Ovary (tissue), 9 donors: ENCODE measurements around the gene CD4. TPM values are rescaled to one million over a fixed set of nuclear protein-coding genes. Genes with fewer than 3 reads are reported as not detected.

Experiments used
- DNase-seq, 5 donors: peaks; one replicate each; pipeline ENCODE4 v3.0.0-alpha.2; 2019 to 2020
- H3K27ac ChIP-seq, 2 donors: fragments of 200-600 bp; one replicate each; pipeline versions ENCODE4 v1.5.1 to v1.8.0; 2019 to 2022
- H3K27me3 ChIP-seq: fragments of 200-600 bp; one replicate; pipeline ENCODE4 v1.8.0; 2022
- H3K36me3 ChIP-seq: fragments of 200-600 bp; sonication (generic); one replicate; pipeline ENCODE4 v1.5.1; 2019
- H3K4me1 ChIP-seq: one replicate; pipeline ENCODE4 v1.8.1; 2013; ENCODE audit warnings: mild to moderate bottlenecking, moderate library complexity; ENCODE audit not compliant: insufficient read depth
- H3K4me3 ChIP-seq: fragments of 200-600 bp; sonication (generic); one replicate; pipeline ENCODE4 v1.5.1; 2017
- H3K9me3 ChIP-seq, 2 donors: fragments of 200-600 bp in 1 of 2; sonication (generic) in 1 of 2; one replicate each; pipeline versions ENCODE4 v1.5.1 to v1.8.1; 2013 to 2019; ENCODE audit warnings: mild to moderate bottlenecking in 1 of 2, moderate library complexity in 1 of 2
- EP300 ChIP-seq: sonication (generic); formaldehyde crosslinking; IDR thresholded peaks from one replicate; pipeline ENCODE4 v1.6.1; 2017; ENCODE audit warnings: antibody characterized with exemption
- POLR2A ChIP-seq: fragments of 450-650 bp; IDR thresholded peaks from one replicate; pipeline ENCODE4 v1.6.1; 2017; ENCODE audit warnings: antibody characterized with exemption, mild to moderate bottlenecking, moderate library complexity
- WGBS, 3 donors: extraction: QIAGEN DNeasy Blood & Tissue Kit in 1 of 3; methylation state at CpG; one replicate each; pipeline versions ENCODE4 v1.1.5 to v1.1.7; 2013 to 2017; 5-methylcytosine and 5-hydroxymethylcytosine counted together
- intact Hi-C, 4 donors: fragments of 100-400 bp; cut with DNase I; formaldehyde crosslinking; loops; one replicate each; pipeline versions ENCODE4 v1.11.0 to v1.15.1; 2022 to 2023
- polyA plus RNA-seq, 2 donors: library from polyadenylated mRNA; stranded (reverse); fragments of 200-250 nt in 1 of 2; fragments of 350-450 nt in 1 of 2; fragmentation: Illumina TruSeq in 1 of 2; extraction: RNeasy Lipid Tissue Mini Kit (QIAGEN cat#74804) in 1 of 2; gene quantifications; one replicate each; pipeline ENCODE4 v1.2.3, GENCODE V29; 2013 to 2014
- total RNA-seq, 7 donors: library from RNA; depleted of rRNA in 2 of 7; stranded (reverse); fragments of >200 nt in 2 of 7; fragmentation: NEBNext Ultra II Directional in 3 of 7; extraction: Animal tissue kit (Norgen Biotek cat#: 25700) in 3 of 7; gene quantifications; one replicate each; pipeline versions ENCODE4 v1.1.0 to v1.2.4, GENCODE V29; 2016 to 2023
- TF ChIP-seq, protein P1 (sequence below), 3 donors: fragments of 450-650 bp in 2 of 3; fragments of 200-600 bp in 1 of 3; IDR thresholded peaks; one replicate each; pipeline versions ENCODE4 v1.5.1 to v1.8.0; 2016 to 2022; ENCODE audit warnings: antibody characterized with exemption in 3 of 3, mild to moderate bottlenecking in 1 of 3
- donor health status: DM: no; HTN: no; CAD: no; lungs with moderate emphysema.
- donor health status: DM: no; HTN: no; CAD: no.
- donor health status: Bipolar disorder and iron deficiency.
- donor health status: DM: yes; HTN: yes; CAD: no.
- donor health status: DM: no; HTN: no; CAD: no.
- donor health status: DM: yes; HTN: yes; CAD: no.

Gene CD4
- total and polyA plus RNA-seq, 9 donors: 2.1 to 40.2 (median 10.3) TPM

- Histone ChIP-seq H3K9me3 (no peaks in the 10 kb centered on the region), H3K36me3 (no peaks in the 10 kb centered on the region), H3K27ac (no peak overlapping the region), H3K4me1 (peaks cover 2% of the 10 kb centered on the region), H3K27me3 (no peaks in the 10 kb centered on the region), H3K4me3 (no peak overlapping the region)
- intact Hi-C loops: loop anchor here in 2 of 4 donors (5.0 to 10.0 kb wide), 4 partner anchors 35 to 157 kb away; partner anchors contain the start of gene GPR162 (in 1 of the 2)
- no peak for DNase-seq
- TF ChIP-seq, protein P1, sequence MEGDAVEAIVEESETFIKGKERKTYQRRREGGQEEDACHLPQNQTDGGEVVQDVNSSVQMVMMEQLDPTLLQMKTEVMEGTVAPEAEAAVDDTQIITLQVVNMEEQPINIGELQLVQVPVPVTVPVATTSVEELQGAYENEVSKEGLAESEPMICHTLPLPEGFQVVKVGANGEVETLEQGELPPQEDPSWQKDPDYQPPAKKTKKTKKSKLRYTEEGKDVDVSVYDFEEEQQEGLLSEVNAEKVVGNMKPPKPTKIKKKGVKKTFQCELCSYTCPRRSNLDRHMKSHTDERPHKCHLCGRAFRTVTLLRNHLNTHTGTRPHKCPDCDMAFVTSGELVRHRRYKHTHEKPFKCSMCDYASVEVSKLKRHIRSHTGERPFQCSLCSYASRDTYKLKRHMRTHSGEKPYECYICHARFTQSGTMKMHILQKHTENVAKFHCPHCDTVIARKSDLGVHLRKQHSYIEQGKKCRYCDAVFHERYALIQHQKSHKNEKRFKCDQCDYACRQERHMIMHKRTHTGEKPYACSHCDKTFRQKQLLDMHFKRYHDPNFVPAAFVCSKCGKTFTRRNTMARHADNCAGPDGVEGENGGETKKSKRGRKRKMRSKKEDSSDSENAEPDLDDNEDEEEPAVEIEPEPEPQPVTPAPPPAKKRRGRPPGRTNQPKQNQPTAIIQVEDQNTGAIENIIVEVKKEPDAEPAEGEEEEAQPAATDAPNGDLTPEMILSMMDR (IDR thresholded peaks at IDR 0.05): no peak
- TF ChIP-seq EP300 (no peak), POLR2A (no peak)
- 43 to 52% (median 44%) methylated on average over 6 of the region's 6 CpGs for WGBS, 3 donors
These were observed 7.2 kb upstream of the CD4 start for GRCh38 chr12:6782119-6782518.

DNA sequence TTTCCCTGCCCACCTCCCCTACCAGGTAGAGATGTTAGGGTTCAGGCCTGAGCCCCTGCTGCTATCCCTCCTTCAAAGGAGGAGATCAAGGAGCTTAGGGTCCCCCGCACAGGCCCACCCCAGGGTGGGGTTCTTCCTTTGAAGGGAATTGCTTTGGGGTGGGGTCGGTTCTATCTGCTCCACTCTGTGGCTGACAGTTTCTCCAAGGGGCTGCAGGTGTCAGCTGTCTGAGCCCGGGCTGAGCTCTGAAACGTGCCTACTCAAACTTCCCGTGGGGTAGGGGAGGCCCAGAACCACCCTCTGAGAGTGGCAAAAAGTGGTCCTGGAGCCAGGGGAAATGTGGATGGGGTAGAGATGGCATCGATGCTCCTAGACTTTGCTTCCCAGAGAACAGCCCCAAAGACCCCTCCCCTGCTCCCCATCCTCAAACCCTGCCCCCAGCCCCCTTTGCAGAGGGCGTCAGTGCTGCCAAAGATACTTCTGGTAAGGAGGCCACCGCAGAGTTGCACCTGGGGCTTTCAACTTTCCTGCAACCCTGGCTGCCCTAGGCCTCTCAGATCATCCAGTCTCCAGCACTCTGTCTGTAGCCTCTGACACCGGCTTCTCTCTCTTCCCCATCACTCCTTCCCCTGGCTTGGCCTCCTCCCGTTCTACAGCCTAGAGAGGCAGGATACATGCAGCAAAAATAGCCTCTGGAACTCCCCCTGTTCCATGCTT is 6.3 kb upstream of the CD4 start:
- Histone ChIP-seq H3K9me3 (no peaks in the 10 kb centered on the region), H3K4me1 (no peaks in the 10 kb centered on the region), H3K4me3 (no peak overlapping the region), H3K36me3 (no peaks in the 10 kb centered on the region), H3K27me3 (no peaks in the 10 kb centered on the region), H3K27ac (no peak overlapping the region)
- no peak for TF ChIP-seq POLR2A
- 71 to 85% (median 75%) methylated on average over 10 of the region's 10 CpGs for WGBS, 3 donors
- intact Hi-C loops: loop anchor here in 2 of 4 donors (5.0 to 10.0 kb wide), 4 partner anchors 36 to 158 kb away; partner anchors contain the start of gene GPR162 (in 1 of the 2)
- no peak for DNase-seq

DNA sequence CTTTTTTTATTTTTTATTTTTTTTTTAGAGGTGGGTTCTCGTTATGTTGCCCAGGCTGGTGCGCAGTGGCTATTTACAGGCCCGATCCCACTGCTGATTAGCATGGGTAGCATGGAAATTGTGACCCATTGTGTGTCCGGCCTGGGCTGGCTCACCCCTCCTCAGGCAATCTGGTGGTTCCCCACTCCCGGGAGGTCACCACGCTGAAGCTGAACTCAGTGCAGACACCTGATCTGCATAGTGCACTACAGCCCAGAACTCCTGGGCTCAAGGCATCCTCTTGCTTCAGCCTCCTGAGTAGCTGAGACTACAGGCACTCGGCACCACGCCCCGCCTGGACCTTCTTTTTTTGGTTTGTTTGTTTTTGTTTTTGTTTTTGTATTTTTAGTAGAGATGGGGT is 5.5 kb upstream of the CD4 start:
- DNase-seq: no peak
- Histone ChIP-seq H3K27ac (no peak overlapping the region), H3K36me3 (no peaks in the 10 kb centered on the region), H3K4me1 (no peaks in the 10 kb centered on the region), H3K27me3 (no peaks in the 10 kb centered on the region), H3K4me3 (no peak overlapping the region), H3K9me3 (no peaks in the 10 kb centered on the region)
- intact Hi-C loops: loop anchor here in 2 of 4 donors (5.0 to 10.0 kb wide), 4 partner anchors 37 to 159 kb away; partner anchors contain the start of gene GPR162 (in 1 of the 2)
- 92 to 96% (median 93%) methylated on average over 9 of the region's 9 CpGs for WGBS, 3 donors
- TF ChIP-seq EP300: no peak
- TF ChIP-seq, protein P1 (IDR thresholded peaks at IDR 0.05): no peak
- TF ChIP-seq POLR2A: no peak

GRCh38 chr12:6784296-6784695 is 5.0 kb upstream of the CD4 start:
- intact Hi-C loops: loop anchor here in 2 of 4 donors (5.0 to 10.0 kb wide), 4 partner anchors 37 to 159 kb away; partner anchors contain the start of gene GPR162 (in 1 of the 2)
- no peaks in the 10 kb centered on the region for H3K9me3 ChIP-seq
- TF ChIP-seq POLR2A: no peak
- no peak for TF ChIP-seq EP300
- H3K4me1 ChIP-seq: no peaks in the 10 kb centered on the region
- 64 to 74% (median 67%) methylated on average over 5 of the region's 5 CpGs for WGBS, 3 donors
- H3K4me3 ChIP-seq: no peak overlapping the region
- no peaks in the 10 kb centered on the region for H3K36me3 ChIP-seq
- no peaks in the 10 kb centered on the region for H3K27me3 ChIP-seq
- no peak for DNase-seq
- no peak overlapping the region for H3K27ac ChIP-seq

- intact Hi-C loops: loop anchor here in 3 of 4 donors (5.0 to 10.0 kb wide), 5 partner anchors 37 to 1273 kb away; partner anchors contain the start of gene GPR162 (in 1 of the 3)
- TF ChIP-seq POLR2A (no peak), EP300 (no peak)
- TF ChIP-seq, protein P1 (IDR thresholded peaks at IDR 0.05): no peak
- H3K36me3 ChIP-seq: no peaks in the 10 kb centered on the region
- H3K4me3 ChIP-seq: no peak overlapping the region
- WGBS, 3 donors: 71 to 76% (median 73%) methylated on average over 5 of the region's 5 CpGs
- DNase-seq: no peak
- H3K27me3 ChIP-seq: no peaks in the 10 kb centered on the region
- no peaks in the 10 kb centered on the region for H3K9me3 ChIP-seq
- no peak overlapping the region for H3K27ac ChIP-seq
- H3K4me1 ChIP-seq: no peaks in the 10 kb centered on the region
These were observed 4.6 kb upstream of the CD4 start for GRCh38 chr12:6784761-6785160.
